Measurements from ENCODE around the gene PTPA.

GRCh38 chr9:129133082-129133481, 21.9 kb downstream of the PTPA start:
- no peak for TF ChIP-seq KLF16 (tag by site-specific recombination; IDR thresholded peaks at IDR 0.05)
- no peak for TF ChIP-seq ZNF280D (tag by site-specific recombination; IDR thresholded peaks at IDR 0.05)
- no peak for TF ChIP-seq MYNN (tag by site-specific recombination; IDR thresholded peaks at IDR 0.05; ENCODE audit: borderline replicate concordance)
- no peak for TF ChIP-seq CTCF (tag by site-specific recombination; IDR thresholded peaks at IDR 0.05)
- TF ChIP-seq REST (tag by site-specific recombination; IDR thresholded peaks at IDR 0.05) = no peak
- no peak for TF ChIP-seq ATF2 (tag by site-specific recombination; IDR thresholded peaks at IDR 0.05; ENCODE audit: low read depth)
- TF ChIP-seq MZF1 (tag by site-specific recombination; IDR thresholded peaks at IDR 0.05; ENCODE audit: borderline replicate concordance) = no peak
- no peak for TF ChIP-seq ZBTB1 (tag by site-specific recombination; IDR thresholded peaks at IDR 0.05)
- no peak for TF ChIP-seq EGR2 (tag by site-specific recombination; IDR thresholded peaks at IDR 0.05; ENCODE audit: low read depth)
- no peak for TF ChIP-seq ZNF792 (tag by site-specific recombination; IDR thresholded peaks at IDR 0.05)
- no peak for TF ChIP-seq SP2 (tag by site-specific recombination; IDR thresholded peaks at IDR 0.05)
- no peak for TF ChIP-seq HIC1 (tag by site-specific recombination; IDR thresholded peaks at IDR 0.05)
- no peak for TF ChIP-seq ZNF18 (tag by site-specific recombination; IDR thresholded peaks at IDR 0.05)
- no peak for TF ChIP-seq ZNF146 (tag by site-specific recombination; IDR thresholded peaks at IDR 0.05)

Data from HEK293 (cell line).